ENCODE measurements around the gene P2RX7. TPM values are rescaled to one million over a fixed set of nuclear protein-coding genes. Genes with fewer than 3 reads are reported as not detected.
"Not testable (repeated sequence)": the region's sequence is repeated elsewhere in the genome, so short reads cannot be mapped to it uniquely, and the experiment has no call there.

The P2RX7 gene
- total RNA-seq, 1 donor from 2014 or later, result 4.2 TPM

DNA sequence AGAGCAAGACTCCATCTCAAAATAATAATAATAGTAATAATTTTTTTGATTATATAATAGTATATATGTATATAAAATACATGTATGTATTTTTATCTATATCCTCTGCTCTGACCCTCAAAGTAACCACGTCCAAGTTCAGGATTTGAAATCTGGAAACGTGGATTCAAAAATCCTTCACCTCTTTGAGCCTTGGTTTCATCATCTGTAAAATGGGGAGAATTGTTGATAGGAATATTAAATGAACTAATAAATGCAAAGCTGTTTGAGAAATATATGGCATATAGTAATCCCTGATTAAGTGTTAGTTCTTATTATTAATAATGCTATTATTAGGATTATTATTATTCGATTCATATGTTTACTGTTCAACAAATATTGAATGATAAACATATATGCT lies 2.6 kb downstream of the P2RX7 start:
- DNase-seq, result no peak

DNA sequence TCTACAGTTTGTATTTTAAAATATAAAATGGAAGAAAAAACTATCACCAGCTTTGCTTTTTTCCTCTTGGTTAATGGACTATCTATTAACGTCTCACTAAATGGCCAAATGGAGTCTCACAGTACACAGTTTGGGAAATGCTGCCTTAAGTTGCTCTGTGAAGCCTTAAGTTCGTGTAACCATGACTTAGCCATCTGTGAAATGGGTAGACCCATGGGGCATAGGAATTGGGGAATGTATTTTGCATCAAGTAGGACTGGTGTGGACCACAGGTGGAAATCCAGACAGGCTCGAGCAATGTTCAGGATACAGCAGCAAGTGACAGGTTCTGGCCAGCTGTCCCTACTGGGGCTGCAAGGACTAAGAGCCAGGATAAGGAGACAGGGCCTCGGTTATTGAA lies 4.8 kb downstream of the P2RX7 start:
- DNase-seq, result no peak

DNA sequence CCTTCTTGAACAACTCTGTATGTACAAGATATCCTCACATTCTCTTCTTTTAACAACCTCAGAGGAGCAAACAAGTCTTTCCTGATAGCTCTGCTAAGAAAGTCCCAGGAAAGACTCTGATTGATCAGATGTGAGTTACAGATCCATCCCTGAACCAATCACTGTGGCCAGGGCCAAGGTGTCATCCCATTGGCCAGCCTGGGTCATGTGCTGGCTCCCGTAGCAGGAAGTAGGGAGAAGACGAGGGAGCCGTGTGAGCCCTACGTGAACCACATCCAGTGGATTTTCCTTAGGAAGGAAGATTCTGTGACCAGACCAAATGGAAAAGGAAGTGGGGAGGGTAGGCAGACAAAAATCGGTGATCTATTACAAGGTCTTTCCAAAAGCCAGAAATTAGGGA lies 5.6 kb downstream of the P2RX7 start:
- DNase-seq, result no peak

DNA sequence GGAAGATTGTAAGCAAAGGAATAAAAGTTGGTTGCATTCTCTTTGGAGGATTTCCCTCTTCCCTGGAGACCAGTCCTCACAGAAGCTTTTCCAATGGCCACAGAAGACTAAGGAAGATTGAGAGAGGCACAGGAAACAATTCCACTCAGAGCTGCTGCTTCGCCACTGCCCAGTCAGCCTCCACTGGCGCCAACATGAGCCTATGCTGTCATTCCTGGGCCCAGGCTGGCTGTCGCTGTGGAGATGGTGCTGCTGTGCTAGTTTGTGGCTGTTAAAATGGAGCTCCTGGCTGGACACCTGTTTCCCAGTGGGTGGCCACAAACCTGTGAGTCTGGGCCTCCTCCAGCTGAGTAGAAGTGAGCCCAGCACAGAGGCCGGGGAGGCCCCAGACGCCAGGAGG lies 6.6 kb downstream of the P2RX7 start:
- DNase-seq, result no peak

DNA sequence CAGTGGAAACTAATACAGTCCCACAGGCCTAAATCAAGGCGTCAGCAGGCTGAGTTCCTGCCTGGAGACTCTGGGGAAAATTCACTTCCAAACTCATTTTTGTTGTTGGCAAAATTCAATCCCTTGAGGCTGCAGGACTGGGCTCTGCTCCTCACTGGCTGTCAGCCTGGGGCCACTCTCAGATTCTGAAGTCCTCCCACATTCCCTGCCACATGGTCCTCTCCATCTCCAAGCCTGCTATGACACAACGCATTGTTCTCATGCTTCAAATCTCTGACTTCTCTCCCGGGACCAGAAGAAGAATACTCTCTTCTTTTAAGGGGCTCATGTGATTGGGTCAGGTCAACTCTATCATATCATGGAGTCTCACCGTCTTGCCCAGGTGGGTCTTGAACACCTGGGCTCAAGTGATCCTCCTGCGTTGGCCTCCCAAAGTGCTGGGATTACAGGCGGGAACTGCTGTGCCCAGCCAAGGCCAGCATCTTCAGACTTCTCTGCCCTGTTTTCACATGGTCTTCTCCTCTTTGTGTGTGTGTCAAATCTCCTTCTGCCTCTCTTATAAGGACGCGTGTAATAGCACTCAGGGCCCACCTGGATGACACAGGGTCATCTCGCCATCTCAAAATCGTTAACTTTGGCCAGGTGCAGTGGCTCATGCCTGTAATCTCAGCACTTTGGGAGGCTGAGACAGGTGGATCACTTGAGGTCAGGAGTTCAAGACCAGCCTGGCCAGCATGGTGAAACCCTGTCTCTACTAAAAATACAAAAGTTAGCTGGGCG lies 9.7 kb downstream of the P2RX7 start:
- DNase-seq, result no peak

DNA sequence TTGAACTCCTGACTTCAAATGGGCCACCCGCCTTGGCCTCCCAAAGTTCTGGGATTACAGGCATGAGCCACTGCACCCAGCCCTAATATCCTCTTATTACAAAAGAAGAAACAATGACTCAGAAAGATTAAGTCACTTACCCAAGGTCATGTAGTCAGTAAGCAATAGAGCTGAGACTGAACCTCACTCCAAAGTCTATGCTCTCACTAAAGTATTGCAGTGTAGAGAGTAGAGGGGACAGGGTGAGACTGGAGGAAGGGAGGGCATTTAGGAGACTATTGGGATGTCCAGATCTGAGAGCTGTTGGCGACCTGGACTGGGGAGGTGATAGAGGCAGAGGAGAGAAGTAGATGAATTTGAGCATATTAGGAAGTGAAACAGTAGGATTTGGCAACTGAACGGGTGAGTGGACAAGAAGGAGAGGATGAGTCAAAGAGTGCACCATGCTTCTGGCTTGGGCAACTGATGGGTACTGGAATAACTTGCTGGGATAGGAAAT lies 11.8 kb downstream of the P2RX7 start:
- no peak for DNase-seq

DNA sequence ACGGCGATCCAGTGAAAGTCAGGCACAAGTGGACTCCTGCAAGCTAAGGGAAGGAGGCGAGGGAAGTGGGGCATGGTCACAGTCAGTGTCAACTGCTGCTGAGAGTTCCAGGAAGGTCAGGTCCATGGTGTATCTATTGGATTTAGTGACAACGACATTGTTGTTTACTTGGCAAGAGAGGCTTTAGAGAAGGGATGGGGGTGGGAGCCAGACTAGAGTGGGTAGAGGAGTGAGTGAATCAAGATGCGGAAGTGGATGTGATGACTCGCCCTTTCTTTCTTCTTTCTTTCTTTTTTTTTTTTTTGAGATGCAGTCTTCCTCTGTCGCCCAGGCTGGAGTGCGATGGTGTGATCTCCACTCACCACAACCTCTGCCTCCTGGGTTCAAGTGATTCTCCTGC lies 12.5 kb downstream of the P2RX7 start:
- DNase-seq, result no peak

DNA sequence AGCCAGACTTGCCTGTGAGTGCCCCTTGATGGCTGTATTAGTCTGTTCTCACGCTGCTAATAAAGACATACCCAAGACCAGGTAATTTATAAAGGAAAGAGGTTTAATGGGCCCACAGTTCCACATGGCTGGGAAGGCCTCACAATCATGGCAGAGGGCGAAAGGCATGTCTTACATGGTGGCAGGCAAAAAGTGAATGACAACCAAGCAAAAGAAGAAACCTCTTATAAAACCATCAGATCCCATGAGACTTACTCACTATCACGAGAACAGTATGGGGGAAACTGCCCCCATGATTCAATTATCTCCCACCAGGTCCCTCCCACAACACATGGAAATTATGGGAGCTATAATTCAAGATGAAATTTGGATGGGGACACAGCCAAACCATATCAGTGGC lies 16.6 kb downstream of the P2RX7 start:
- DNase-seq, result not testable (repeated sequence)

DNA sequence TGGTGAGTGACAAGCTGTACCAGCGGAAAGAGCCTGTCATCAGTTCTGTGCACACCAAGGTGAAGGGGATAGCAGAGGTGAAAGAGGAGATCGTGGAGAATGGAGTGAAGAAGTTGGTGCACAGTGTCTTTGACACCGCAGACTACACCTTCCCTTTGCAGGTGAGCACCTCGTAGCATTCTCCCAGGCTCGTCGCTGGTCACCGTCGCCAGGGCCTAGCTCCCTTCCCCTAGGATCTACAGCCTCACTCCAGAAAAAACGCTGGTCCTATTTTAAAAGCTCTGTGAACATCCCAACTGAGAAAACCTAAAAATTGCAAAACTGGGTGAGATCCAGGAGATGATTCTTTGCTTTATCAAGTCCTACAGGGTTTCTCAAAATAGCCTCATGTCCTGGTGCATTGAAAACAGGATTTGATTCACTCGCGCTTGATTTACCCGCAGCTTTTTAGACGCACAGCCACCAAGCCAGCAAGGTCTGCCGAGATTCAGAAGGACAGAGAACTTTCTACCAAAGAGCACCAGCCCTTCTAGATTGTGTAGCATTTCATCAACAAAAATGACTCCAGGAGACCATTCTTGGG lies 22.2 kb downstream of the P2RX7 start:
- DNase-seq, result no peak

DNA sequence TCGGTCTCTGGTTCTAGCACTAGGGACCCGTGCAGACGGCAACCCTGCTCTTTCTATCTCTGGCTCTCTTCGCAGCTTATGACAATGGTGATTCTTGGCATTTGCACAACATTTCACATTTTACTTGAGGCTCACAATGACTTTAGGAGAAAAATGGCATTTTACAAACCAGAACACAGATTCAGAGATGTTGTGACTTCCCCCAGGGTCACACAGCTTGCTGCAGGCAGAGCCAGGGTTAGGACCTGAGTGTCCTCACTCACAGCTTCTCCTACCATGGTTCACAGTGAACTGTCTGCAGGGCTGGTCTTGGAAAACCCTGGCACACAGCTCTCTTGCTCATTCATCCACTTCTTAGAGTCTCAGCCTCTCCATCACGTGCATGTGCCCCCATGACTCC lies 23.7 kb downstream of the P2RX7 start:
- no peak for DNase-seq

DNA sequence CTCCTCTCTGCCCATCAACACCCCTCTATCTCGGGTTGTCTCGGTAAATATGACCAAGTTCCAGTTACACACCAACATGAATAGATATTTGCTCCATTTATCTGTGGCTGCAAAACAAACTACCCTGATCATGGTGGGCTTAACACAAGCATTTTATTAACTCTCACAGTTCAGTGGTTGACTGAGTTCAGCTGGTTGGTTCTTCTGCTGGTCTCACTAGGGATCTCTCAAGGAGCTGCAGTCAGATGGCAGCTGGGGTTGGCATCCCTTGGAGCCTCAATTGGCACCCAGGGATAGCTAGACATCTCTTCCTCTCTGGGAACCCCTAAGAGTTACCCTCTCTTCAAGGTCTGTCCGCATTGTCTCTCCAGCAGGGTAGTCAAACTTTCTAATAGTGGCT lies 25.4 kb downstream of the P2RX7 start:
- no peak for DNase-seq

DNA sequence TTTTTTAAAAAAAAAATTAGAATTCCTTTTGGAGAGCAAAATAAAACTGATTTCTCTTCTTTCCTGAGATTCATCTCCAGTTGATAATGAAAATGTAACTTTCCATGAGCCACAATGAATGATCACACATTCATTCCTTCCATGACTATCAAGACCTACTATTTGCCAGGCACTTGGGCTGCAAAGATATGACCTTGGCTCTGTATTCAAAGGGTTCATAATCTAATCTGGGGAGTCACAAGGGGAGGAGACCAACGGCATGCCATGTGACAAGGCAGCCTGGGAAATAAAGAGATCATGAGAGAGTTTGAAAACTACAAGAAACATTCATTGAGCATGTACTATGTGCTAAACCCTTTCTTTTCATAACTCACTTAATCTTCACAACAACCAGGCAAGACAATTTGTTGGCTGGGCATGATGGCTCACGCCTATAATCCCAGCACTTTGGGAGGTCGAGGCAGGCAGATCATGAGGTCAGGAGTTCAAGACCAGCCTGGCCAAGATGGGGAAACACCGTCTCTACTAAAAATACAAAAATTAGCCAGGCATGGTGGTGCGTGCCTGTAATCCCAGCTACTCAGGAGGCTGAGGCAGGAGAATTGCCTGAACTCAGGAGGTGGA lies 26.2 kb downstream of the P2RX7 start:
- DNase-seq, result not testable (repeated sequence)

DNA sequence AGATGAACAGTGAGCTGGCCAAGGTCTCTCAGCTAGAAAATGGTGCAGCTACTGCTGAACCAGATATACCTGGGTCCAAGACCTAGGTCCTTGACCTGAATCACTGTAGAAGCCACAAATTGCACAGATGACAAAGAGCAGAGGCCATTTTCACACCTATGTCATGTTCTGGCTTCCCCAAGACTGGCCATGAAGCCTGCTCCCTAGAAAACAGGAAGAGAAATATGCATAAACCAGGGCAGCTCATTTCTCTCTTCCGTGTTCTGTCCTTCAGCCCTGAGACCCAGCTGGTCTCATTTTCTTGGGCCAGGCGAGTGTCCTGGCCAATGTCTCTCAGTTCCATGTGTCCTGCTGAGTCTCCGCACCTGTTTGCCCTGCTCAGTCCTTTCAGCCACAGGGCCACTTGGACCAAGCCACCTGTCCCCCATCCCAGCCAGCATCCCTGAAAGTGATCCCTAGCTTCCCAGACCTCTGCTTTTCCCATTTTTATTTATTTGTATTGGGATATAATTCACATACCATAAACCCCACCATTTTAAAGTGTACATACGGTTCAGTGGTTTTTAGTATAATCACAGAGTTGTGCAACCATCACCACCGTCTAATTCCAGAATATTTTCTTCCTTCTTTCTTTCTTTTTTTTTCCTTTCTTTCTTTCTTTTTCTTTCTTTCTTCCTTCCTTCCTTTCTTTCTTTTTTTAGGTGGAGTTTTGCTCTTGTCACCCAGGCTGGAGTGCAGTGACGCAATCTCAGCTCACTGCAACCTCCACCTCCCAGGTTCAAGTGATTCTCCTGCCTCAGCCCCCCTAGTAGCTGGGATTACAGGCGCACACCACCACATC lies 27.0 kb downstream of the P2RX7 start:
- no peak for DNase-seq

DNA sequence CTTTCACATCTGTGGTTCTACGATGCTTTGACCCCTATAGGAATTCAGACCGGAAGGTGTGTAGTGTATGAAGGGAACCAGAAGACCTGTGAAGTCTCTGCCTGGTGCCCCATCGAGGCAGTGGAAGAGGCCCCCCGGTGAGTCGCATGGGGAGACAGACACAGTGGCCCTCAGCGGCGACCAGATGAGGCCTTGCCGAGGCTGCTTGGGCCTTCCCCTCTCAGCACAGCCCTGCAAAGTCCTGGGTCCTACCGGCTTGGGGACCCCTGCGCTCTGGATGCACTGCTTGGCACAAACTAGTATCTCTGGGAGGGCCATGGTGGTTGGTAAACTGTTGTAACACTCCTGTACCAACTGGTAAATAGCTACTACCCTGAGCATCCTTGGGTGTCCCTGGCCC lies 29.7 kb downstream of the P2RX7 start:
- no peak for DNase-seq

DNA sequence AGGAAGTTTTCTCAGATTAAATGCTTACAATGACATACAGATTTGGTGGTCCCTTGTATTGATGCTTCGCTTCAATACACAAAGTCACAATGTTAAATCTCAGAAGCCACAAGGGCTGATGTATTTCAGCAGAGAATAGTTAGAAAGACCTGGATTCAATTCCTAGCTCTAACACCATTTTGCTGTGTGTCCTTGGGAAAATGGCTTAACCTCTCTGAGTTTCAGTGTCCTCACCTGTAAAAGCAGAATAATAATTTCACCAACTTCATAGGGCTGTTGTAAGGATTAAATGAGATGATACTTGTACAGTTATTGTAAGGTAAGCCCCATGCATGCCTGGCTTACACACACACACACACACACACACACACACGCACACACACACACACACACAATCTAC lies 30.3 kb downstream of the P2RX7 start:
- no peak for DNase-seq

DNA sequence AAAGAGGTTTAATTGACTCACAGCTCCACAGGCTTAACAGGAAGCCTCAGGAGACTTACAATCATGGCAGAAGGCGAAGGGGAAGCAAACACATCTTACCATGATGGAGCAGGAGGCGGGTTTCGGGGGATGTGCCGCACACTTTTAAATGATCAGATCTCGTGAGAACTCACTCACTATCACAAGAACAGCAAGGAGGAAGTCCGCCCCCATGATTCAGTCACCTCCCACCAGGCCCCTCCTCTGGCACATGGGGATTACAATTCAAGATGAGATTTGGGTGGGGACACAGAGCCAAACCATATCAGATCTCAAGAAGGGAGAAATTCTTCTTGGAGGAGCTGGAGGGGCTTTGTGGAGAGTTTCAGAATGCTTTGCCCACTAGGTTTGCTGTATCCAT lies 32.2 kb downstream of the P2RX7 start:
- DNase-seq, result not testable (repeated sequence)

DNA sequence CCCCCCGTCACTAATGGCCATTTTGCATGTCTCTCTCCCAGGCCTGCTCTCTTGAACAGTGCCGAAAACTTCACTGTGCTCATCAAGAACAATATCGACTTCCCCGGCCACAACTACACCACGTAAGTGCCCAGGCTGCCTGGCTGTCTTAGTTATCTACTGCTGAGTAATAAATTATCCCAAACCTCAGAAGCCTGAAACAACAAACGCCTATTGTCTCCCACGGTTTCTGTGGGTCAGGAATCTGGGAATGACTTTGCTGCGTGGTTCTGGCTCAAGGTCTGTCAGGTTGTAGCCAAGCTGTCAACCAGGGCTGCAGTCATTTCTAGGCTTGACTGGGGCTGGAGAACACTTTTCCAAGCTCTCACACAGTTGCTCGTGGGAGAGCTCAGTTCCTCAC lies 32.6 kb downstream of the P2RX7 start:
- no peak for DNase-seq

DNA sequence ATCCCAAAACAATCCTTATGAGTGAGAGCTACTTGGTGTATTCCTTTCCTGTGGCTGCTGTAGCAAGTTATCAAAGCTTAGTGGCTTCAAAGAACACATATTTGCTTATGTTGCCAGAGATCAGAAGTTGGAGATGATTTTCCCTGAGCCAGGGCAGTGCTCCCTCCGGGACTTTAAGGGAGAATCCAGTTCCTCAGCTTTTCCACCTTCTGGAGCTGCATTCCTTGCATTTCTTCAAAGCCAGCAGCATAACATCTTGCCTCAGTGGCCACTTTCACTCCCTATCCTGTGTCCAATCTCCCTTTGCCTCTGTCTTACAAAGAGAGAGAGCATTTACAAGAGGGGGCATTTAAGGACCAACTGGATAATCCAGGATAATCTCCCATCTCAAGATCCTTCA lies 33.7 kb downstream of the P2RX7 start:
- no peak for DNase-seq

DNA sequence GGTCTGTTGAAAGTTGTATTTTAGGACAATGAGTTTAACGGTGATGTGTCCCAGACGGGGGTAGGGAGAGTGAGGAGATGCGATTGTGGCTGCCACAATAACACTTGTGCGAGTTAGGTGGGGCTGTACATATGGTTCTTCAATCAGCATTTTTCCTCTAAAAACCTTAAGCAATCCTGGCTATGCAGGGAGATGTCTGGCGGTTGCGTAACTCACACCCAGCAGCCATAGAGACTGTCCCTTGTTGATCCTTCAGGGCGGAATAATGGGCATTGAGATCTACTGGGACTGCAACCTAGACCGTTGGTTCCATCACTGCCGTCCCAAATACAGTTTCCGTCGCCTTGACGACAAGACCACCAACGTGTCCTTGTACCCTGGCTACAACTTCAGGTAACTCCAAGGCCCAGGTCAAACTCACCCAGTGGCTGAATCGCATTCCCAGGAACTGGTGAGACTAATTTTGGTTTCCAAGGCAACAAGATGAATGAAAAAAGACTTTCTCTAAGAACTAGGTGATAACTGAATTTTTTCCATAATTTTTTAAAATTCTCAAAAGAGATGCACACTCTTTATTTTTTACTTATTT lies 34.6 kb downstream of the P2RX7 start:
- DNase-seq, result no peak

DNA sequence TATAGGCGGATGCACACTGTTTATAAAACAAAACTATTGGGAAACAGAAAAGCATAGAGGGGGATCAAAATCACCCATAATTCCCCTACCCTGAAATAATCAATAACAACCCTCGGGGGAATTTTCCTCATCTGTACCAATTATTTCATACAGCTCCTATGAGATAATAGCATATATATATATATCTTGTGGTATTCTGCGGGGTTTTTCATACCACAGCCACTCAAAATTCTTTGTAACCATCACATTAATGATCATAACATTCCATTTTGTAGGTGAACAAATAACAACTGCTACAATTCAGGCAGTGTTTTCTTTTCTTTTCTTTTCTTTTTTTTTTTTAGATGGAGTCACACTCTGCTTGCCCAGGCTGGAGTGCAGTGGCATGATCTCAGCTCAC lies 35.3 kb downstream of the P2RX7 start:
- no peak for DNase-seq

DNA sequence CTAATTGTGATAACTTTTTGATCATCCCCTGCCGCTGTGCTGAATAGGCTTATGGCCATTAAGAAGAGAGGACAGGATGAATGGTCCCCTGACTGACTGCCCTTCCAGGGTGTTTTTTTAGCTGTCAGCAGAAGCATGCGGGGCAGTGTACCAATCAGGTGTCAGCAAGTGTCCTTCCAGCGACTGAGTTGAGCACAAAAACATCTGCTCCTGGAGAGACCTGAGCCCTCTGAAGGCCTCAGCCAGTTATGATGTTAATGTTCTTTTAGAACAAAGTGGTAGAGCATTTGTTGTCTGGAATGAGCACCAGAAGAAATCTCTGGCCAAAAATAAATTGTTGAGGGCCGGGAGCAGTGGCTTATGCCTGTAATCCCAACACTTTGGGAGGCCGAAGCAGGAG lies 37.5 kb downstream of the P2RX7 start:
- no peak for DNase-seq

DNA sequence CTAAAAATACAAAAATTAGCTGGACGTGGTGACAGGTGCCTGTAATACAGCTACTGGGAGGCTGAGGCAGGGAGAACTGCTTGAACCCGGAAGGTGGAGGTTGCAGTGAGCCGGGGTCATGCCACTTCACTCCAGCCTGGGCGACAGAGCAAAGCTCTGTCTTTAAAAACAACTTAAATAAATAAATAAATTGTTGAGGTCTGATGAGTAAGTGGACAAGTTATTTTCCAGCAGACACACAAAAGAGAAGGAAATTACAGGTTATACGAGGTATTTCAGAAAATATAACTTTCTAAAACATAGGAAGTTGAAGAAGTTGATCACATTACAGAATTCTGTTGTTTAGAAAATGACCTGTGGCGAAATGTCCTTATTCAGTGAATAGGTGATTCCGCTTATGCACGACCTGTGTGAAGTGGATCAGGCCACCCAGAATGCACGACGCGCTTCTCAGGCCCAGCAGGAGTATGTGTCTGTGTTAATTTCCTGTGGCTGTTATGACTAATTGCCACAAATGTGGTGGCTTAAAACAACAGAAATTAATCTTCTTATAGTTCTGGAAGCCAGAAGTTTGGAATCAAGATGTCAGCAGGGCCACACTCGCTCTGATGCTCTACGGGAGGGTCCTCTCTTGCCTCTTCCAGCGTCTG lies 38.1 kb downstream of the P2RX7 start:
- no peak for DNase-seq

Measured in skin of body (tissue), 2 donors.